ENCODE results near the gene IER3. TPM values are rescaled to one million over a fixed set of nuclear protein-coding genes. Genes with fewer than 3 reads are reported as not detected.

The IER3 gene
- total and polyA plus RNA-seq, 2 of the 13 experiments (the other 11 are each of a cell fraction or from before 2014, with no cell fraction given), result 51.1 to 131 TPM

- TF ChIP-seq ZBTB37 (CRISPR knock-in tag; IDR thresholded peaks at IDR 0.05) (no peak), NCOA1 (CRISPR knock-in tag; IDR thresholded peaks at IDR 0.05) (no peak), SALL1 (CRISPR knock-in tag; IDR thresholded peaks at IDR 0.05) (peak; percentile 93), RARG (CRISPR knock-in tag; IDR thresholded peaks at IDR 0.05; ENCODE audit: low read depth) (peak; percentile 37; the same call in 1 of the 2 replicates), ZNF280D (CRISPR knock-in tag; IDR thresholded peaks at IDR 0.05) (peak; percentile 87), YEATS2 (CRISPR knock-in tag; IDR thresholded peaks at IDR 0.05; ENCODE audit: borderline replicate concordance) (peak; percentile 99), ZBTB38 (CRISPR knock-in tag; IDR thresholded peaks at IDR 0.05) (peak; percentile 44), GPN1 (CRISPR knock-in tag; IDR thresholded peaks at IDR 0.05; ENCODE audit: borderline replicate concordance) (no peak; the same call in 1 of the 2 replicates), ZNF160 (CRISPR knock-in tag; IDR thresholded peaks at IDR 0.05) (peak; percentile 87; the same call in 1 of the 2 replicates), GTF3A (CRISPR knock-in tag; conservative IDR thresholded peaks at IDR 0.05) (peak; percentile 86; the same call in 1 of the 2 replicates), XBP1 (CRISPR knock-in tag; IDR thresholded peaks at IDR 0.05) (peak; percentile 54; the same call in 1 of the 2 replicates), CTCF (CRISPR knock-in tag; IDR thresholded peaks at IDR 0.05) (peak; percentile 69), ZFP36 (IDR thresholded peaks at IDR 0.05; ENCODE audit: borderline replicate concordance, low read depth, low read length, partially characterized antibody) (no peak), HMG20B (CRISPR knock-in tag; conservative IDR thresholded peaks at IDR 0.05) (peak; percentile 39; the same call in 1 of the 2 replicates), MXD1 (CRISPR knock-in tag; IDR thresholded peaks at IDR 0.05) (peak; percentile 42), ZNF317 (CRISPR knock-in tag; IDR thresholded peaks at IDR 0.05) (peak; percentile 62; the same call in 1 of the 2 replicates), ZNF660 (CRISPR knock-in tag; IDR thresholded peaks at IDR 0.05; ENCODE audit: borderline replicate concordance, low read depth) (0 out of 2 replicates have a peak, but pooled peaks have one; percentile 11), GMEB1 (CRISPR knock-in tag; IDR thresholded peaks at IDR 0.05; ENCODE audit: borderline replicate concordance) (peak; percentile 95), ZNF543 (CRISPR knock-in tag; IDR thresholded peaks at IDR 0.05) (no peak; the same call in 1 of the 2 replicates), SAP130 (CRISPR knock-in tag; IDR thresholded peaks at IDR 0.05; ENCODE audit: low read depth) (peak; percentile 100), HES4 (CRISPR knock-in tag; IDR thresholded peaks at IDR 0.05; ENCODE audit: borderline replicate concordance) (0 out of 2 replicates have a peak, but pooled peaks have one; percentile 56)
Observed at GRCh38 chr6:30717129-30717844, 27.1 kb downstream of the IER3 start, which contains the start of gene MDC1 (continued).
